ENCODE results near the gene TRIM62.

Gene TRIM62

DNA sequence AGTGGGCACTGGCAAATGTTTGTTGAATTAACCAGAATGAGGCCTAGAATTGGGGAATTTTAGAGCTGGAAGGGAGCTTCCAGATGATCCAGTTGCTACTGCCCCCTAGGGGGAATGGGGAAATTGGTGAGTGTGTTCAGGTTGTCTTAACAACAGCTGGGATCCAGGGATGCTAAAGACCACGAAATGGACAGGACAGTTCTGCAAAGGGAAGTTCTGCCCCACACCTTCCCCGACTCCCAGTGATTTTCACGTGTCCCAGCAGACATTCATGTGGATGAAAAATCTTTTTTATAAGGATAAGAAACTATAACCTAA lies 33.9 kb downstream of the TRIM62 start:
- H3K18ac ChIP-seq (ENCODE audit: low read length), result no peak overlapping the region
- no peak overlapping the region for H3K56ac ChIP-seq (ENCODE audit: low read length)
- no peak overlapping the region for H2BK5ac ChIP-seq (ENCODE audit: low read length)
- no peaks in the 10 kb centered on the region for H3K4me1 ChIP-seq (ENCODE audit: control insufficient read depth, low read depth, low read length)
- no peaks in the 10 kb centered on the region for H3K27me3 ChIP-seq (ENCODE audit: insufficient read depth, low read length, poor library complexity)
- H3K79me2 ChIP-seq (ENCODE audit: control insufficient read depth, insufficient read depth, low read length), result no peaks in the 10 kb centered on the region
- no peaks in the 10 kb centered on the region for H3K36me3 ChIP-seq (ENCODE audit: control insufficient read depth, insufficient read depth, low read length)
- no peak overlapping the region for H3K27ac ChIP-seq (ENCODE audit: low read depth, low read length)
- no peak overlapping the region for H3K4ac ChIP-seq (ENCODE audit: low read depth, low read length)
- H3K79me1 ChIP-seq (ENCODE audit: low read length), result no peaks in the 10 kb centered on the region
- H2BK120ac ChIP-seq (ENCODE audit: low read depth, low read length), result no peak overlapping the region
- H3K23ac ChIP-seq (ENCODE audit: low read length), result no peak overlapping the region
- H4K8ac ChIP-seq (ENCODE audit: low read depth, low read length), result no peak overlapping the region
- no peak overlapping the region for H3K9ac ChIP-seq (ENCODE audit: low read length)
- peak; percentile 62 for DNase-seq
- no peak overlapping the region for H2AK5ac ChIP-seq (ENCODE audit: low read length)
- no peak overlapping the region for H2BK15ac ChIP-seq (replicated peaks; ENCODE audit: low read depth)
- H4K5ac ChIP-seq (ENCODE audit: low read length), result no peak overlapping the region
- no peak overlapping the region for H3K4me2 ChIP-seq (ENCODE audit: low read length)
- no CpG with 5 or more reads among the region's 3 CpGs for WGBS (ENCODE audit: extremely low coverage, insufficient coverage, low lambda C conversion rate)
- no peak overlapping the region for H3K4me3 ChIP-seq (ENCODE audit: low read length)

DNA sequence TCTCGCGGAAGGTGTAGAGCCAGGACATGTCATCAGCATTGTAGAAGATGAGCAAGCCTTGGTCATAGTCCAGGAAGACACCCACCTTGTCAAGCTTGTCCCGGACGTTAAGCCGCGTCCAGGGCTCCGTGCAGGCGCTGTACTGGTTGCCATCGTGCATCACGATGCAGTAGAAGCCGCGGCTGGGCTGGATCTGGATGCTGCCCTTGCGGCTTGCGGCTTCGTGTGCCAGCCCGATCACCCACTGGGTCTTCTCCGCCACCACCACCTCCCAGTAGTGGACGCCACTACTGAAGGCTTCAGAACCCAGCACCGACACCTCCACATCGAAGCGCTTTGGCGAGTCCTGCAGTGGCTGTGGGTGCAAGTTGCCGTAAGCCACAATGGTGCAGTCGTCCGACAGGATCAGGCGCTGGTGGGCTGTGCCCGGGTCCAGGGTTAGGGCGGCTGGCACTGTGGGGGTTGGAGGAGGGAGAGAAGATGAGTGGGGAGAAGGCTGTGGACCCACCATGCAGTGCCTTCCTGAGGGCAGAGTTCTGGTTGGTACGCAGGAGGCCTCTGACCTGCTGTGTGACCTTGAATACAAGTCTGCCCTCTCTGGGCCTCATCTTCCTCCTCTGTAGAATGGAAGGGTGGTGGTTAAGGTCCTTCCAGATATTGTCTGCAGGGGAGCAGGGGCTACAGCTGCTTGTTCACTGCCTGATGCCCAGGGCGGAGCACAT lies 34.4 kb downstream of the TRIM62 start:
- no peak for DNase-seq
- Histone ChIP-seq H2AK5ac (ENCODE audit: low read length) (no peak overlapping the region), H2BK120ac (ENCODE audit: low read depth, low read length) (no peak overlapping the region), H3K4me2 (ENCODE audit: low read length) (no peak overlapping the region), H3K56ac (ENCODE audit: low read length) (no peak overlapping the region), H3K9ac (ENCODE audit: low read length) (no peak overlapping the region), H3K36me3 (ENCODE audit: control insufficient read depth, insufficient read depth, low read length) (no peaks in the 10 kb centered on the region), H2BK15ac (replicated peaks; ENCODE audit: low read depth) (no peak overlapping the region), H3K23ac (ENCODE audit: low read length) (no peak overlapping the region), H4K8ac (ENCODE audit: low read depth, low read length) (no peak overlapping the region), H3K4me3 (ENCODE audit: low read length) (no peak overlapping the region), H3K27me3 (ENCODE audit: insufficient read depth, low read length, poor library complexity) (no peaks in the 10 kb centered on the region), H3K79me1 (ENCODE audit: low read length) (no peaks in the 10 kb centered on the region), H3K79me2 (ENCODE audit: control insufficient read depth, insufficient read depth, low read length) (no peaks in the 10 kb centered on the region), H2BK5ac (ENCODE audit: low read length) (no peak overlapping the region), H3K18ac (ENCODE audit: low read length) (no peak overlapping the region), H3K27ac (ENCODE audit: low read depth, low read length) (no peak overlapping the region), H4K5ac (ENCODE audit: low read length) (no peak overlapping the region), H3K4ac (ENCODE audit: low read depth, low read length) (no peak overlapping the region), H3K4me1 (ENCODE audit: control insufficient read depth, low read depth, low read length) (no peaks in the 10 kb centered on the region)
- WGBS (ENCODE audit: extremely low coverage, insufficient coverage, low lambda C conversion rate), result no CpG with 5 or more reads among the region's 30 CpGs

DNA sequence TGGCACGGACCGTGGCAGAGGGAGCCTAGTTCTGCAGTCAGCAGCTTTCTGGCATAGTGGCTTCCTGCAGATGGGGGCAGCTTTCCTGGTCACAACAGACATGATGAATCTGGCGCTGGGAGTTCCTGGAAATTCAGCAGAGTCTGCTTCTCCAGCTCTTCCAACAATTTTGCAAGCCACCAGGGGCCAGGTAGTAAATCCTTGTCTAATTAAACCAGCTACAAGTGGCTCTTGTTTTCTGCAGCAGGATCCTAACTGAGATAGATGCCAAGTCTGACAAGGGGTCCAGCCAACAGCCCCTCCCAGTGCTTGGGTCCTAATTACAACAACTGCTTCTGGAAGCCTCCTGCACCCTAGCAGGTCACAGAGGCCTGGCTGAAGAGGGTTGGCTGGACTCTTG lies 35.8 kb downstream of the TRIM62 start:
- WGBS (ENCODE audit: extremely low coverage, insufficient coverage, low lambda C conversion rate), result no CpG with 5 or more reads among the region's 3 CpGs
- Histone ChIP-seq H3K27me3 (ENCODE audit: insufficient read depth, low read length, poor library complexity) (no peaks in the 10 kb centered on the region), H3K4me2 (ENCODE audit: low read length) (no peak overlapping the region)

DNA sequence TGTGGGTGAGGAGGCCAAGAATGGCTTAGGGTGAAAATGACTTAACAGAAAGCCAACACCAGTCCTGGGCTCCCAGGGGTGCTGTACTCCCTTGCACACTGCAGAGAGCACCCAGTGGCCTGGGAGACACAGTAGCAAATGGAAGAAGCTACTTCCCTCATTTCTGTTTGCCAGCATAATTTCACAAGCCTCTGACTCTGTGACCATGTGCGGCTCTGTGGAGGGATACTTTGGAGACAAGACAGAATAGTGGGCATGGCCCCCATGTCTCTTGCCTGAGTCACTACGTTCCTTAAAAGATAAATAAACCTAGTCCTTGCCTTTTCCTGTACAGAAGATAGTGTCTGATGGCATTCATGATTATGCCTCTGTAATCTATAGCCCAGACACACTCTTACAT lies 38.1 kb downstream of the TRIM62 start:
- no peak for DNase-seq
- H3K18ac ChIP-seq (ENCODE audit: low read length), result no peak overlapping the region
- H2AK5ac ChIP-seq (ENCODE audit: low read length), result no peak overlapping the region
- H3K23ac ChIP-seq (ENCODE audit: low read length), result no peak overlapping the region
- no peak overlapping the region for H2BK120ac ChIP-seq (ENCODE audit: low read depth, low read length)
- WGBS (ENCODE audit: extremely low coverage, insufficient coverage, low lambda C conversion rate), result no CpG with 5 or more reads among the region's 2 CpGs
- H2BK15ac ChIP-seq (replicated peaks; ENCODE audit: low read depth), result no peak overlapping the region
- H3K4me3 ChIP-seq (ENCODE audit: low read length), result no peak overlapping the region
- no peaks in the 10 kb centered on the region for H3K36me3 ChIP-seq (ENCODE audit: control insufficient read depth, insufficient read depth, low read length)
- no peaks in the 10 kb centered on the region for H3K79me1 ChIP-seq (ENCODE audit: low read length)
- H3K79me2 ChIP-seq (ENCODE audit: control insufficient read depth, insufficient read depth, low read length), result no peaks in the 10 kb centered on the region
- H3K27ac ChIP-seq (ENCODE audit: low read depth, low read length), result no peak overlapping the region
- no peak overlapping the region for H4K5ac ChIP-seq (ENCODE audit: low read length)
- no peak overlapping the region for H4K8ac ChIP-seq (ENCODE audit: low read depth, low read length)
- H3K56ac ChIP-seq (ENCODE audit: low read length), result no peak overlapping the region
- H3K27me3 ChIP-seq (ENCODE audit: insufficient read depth, low read length, poor library complexity), result no peaks in the 10 kb centered on the region
- no peaks in the 10 kb centered on the region for H3K4me1 ChIP-seq (ENCODE audit: control insufficient read depth, low read depth, low read length)
- no peak overlapping the region for H3K4me2 ChIP-seq (ENCODE audit: low read length)
- H3K4ac ChIP-seq (ENCODE audit: low read depth, low read length), result no peak overlapping the region
- H2BK5ac ChIP-seq (ENCODE audit: low read length), result no peak overlapping the region
- H3K9ac ChIP-seq (ENCODE audit: low read length), result no peak overlapping the region

More for the DNA sequence above, 35.8 kb downstream of the TRIM62 start:
- Histone ChIP-seq H3K36me3 (ENCODE audit: control insufficient read depth, insufficient read depth, low read length) (no peaks in the 10 kb centered on the region), H3K23ac (ENCODE audit: low read length) (no peak overlapping the region), H4K8ac (ENCODE audit: low read depth, low read length) (no peak overlapping the region), H3K18ac (ENCODE audit: low read length) (no peak overlapping the region), H2AK5ac (ENCODE audit: low read length) (no peak overlapping the region), H3K4ac (ENCODE audit: low read depth, low read length) (no peak overlapping the region), H4K5ac (ENCODE audit: low read length) (no peak overlapping the region), H2BK120ac (ENCODE audit: low read depth, low read length) (no peak overlapping the region), H3K4me3 (ENCODE audit: low read length) (no peak overlapping the region), H3K56ac (ENCODE audit: low read length) (no peak overlapping the region), H3K4me1 (ENCODE audit: control insufficient read depth, low read depth, low read length) (no peaks in the 10 kb centered on the region), H3K79me1 (ENCODE audit: low read length) (no peaks in the 10 kb centered on the region), H3K9ac (ENCODE audit: low read length) (no peak overlapping the region), H3K27ac (ENCODE audit: low read depth, low read length) (no peak overlapping the region), H2BK5ac (ENCODE audit: low read length) (no peak overlapping the region), H3K79me2 (ENCODE audit: control insufficient read depth, insufficient read depth, low read length) (no peaks in the 10 kb centered on the region), H2BK15ac (replicated peaks; ENCODE audit: low read depth) (no peak overlapping the region)
- no peak for DNase-seq

DNA sequence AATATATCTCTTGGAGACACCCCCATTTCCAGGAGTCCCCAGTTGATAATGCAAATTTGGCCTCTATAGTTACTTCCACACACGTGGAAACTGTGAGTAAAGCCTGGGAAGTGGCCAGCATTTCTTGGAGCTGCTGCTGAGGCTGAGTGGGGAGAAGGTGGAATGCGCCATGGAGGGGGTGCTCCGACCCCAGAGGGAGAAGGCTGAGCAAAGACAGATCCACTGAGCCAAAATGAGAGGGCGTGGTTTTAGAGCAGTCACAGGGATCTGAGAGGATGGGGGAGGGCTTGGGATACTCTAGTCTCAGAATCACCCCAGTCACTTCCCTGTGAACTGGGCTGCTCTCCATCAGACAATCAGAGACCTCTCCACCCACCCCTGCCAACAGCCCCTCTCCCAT lies 38.7 kb downstream of the TRIM62 start:
- Histone ChIP-seq H3K36me3 (ENCODE audit: control insufficient read depth, insufficient read depth, low read length) (no peaks in the 10 kb centered on the region), H3K79me1 (ENCODE audit: low read length) (no peaks in the 10 kb centered on the region), H3K4me1 (ENCODE audit: control insufficient read depth, low read depth, low read length) (no peaks in the 10 kb centered on the region), H3K27me3 (ENCODE audit: insufficient read depth, low read length, poor library complexity) (no peaks in the 10 kb centered on the region), H3K4me3 (ENCODE audit: low read length) (no peak overlapping the region), H2AK5ac (ENCODE audit: low read length) (no peak overlapping the region), H3K4ac (ENCODE audit: low read depth, low read length) (no peak overlapping the region), H4K5ac (ENCODE audit: low read length) (no peak overlapping the region), H3K79me2 (ENCODE audit: control insufficient read depth, insufficient read depth, low read length) (no peaks in the 10 kb centered on the region), H3K9ac (ENCODE audit: low read length) (no peak overlapping the region), H3K56ac (ENCODE audit: low read length) (no peak overlapping the region), H2BK15ac (replicated peaks; ENCODE audit: low read depth) (no peak overlapping the region), H3K4me2 (ENCODE audit: low read length) (no peak overlapping the region), H3K23ac (ENCODE audit: low read length) (no peak overlapping the region), H3K18ac (ENCODE audit: low read length) (no peak overlapping the region), H3K27ac (ENCODE audit: low read depth, low read length) (no peak overlapping the region), H2BK5ac (ENCODE audit: low read length) (no peak overlapping the region), H2BK120ac (ENCODE audit: low read depth, low read length) (no peak overlapping the region), H4K8ac (ENCODE audit: low read depth, low read length) (no peak overlapping the region)
- DNase-seq, result no peak
- no CpG with 5 or more reads among the region's 4 CpGs for WGBS (ENCODE audit: extremely low coverage, insufficient coverage, low lambda C conversion rate)

DNA sequence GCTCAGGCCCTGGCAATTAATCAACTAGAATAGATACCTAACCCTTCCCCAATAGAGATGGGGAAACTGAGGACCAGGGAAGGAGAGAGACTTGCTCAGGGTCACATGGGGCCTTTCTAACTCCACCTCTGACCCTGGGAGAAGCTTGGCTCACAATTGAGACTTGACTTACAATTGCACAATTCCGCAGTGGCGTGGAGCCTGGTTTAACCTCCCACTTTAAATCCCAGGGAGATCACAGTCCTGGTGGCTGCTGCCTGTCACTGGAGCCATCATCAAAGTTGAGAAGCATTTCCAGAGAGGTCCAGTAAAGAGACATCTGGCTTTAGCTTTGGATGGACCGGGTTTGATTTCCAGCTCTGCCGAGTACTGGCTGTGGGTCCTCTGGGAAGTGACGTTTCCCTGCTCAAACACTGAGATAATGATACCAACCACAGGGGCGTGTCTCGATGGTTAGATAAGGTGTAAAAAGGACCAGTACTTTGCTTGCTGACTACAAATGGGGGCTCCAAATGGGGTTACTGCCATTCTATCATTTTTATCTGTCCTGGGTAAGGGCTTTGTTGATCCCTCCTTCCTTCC lies 39.3 kb downstream of the TRIM62 start:
- Histone ChIP-seq H4K5ac (ENCODE audit: low read length) (no peak overlapping the region), H4K8ac (ENCODE audit: low read depth, low read length) (no peak overlapping the region), H3K79me2 (ENCODE audit: control insufficient read depth, insufficient read depth, low read length) (no peaks in the 10 kb centered on the region), H3K18ac (ENCODE audit: low read length) (no peak overlapping the region), H3K56ac (ENCODE audit: low read length) (no peak overlapping the region), H3K79me1 (ENCODE audit: low read length) (no peaks in the 10 kb centered on the region), H3K27me3 (ENCODE audit: insufficient read depth, low read length, poor library complexity) (no peaks in the 10 kb centered on the region), H3K9ac (ENCODE audit: low read length) (no peak overlapping the region), H3K4me2 (ENCODE audit: low read length) (no peak overlapping the region), H2BK15ac (replicated peaks; ENCODE audit: low read depth) (no peak overlapping the region), H2BK5ac (ENCODE audit: low read length) (no peak overlapping the region), H3K4me1 (ENCODE audit: control insufficient read depth, low read depth, low read length) (no peaks in the 10 kb centered on the region), H3K4ac (ENCODE audit: low read depth, low read length) (no peak overlapping the region), H3K36me3 (ENCODE audit: control insufficient read depth, insufficient read depth, low read length) (no peaks in the 10 kb centered on the region), H2AK5ac (ENCODE audit: low read length) (no peak overlapping the region), H3K4me3 (ENCODE audit: low read length) (no peak overlapping the region), H3K27ac (ENCODE audit: low read depth, low read length) (no peak overlapping the region), H2BK120ac (ENCODE audit: low read depth, low read length) (no peak overlapping the region), H3K23ac (ENCODE audit: low read length) (no peak overlapping the region)
- no peak for DNase-seq
- no CpG with 5 or more reads among the region's 7 CpGs for WGBS (ENCODE audit: extremely low coverage, insufficient coverage, low lambda C conversion rate)
